ENCODE data around the gene CRYZ. TPM values are rescaled to one million over a fixed set of nuclear protein-coding genes. Genes with fewer than 3 reads are reported as not detected.
A peak's percentile ranks its signal among the peaks of the same experiment; 100 is the strongest.

The CRYZ gene
- total and polyA plus RNA-seq, 10 of the 15 experiments (the other 5 are each of a cell fraction or from before 2014, with no cell fraction given) = 53.4 to 194 (median 79.8) TPM

GRCh38 chr1:74714429-74715235 lies 18.2 kb downstream of the CRYZ start (continued):
- TF ChIP-seq TAF1 (IDR thresholded peaks at IDR 0.05; ENCODE audit: borderline replicate concordance, low read depth, low read length) (no peak), SMARCA5 (IDR thresholded peaks at IDR 0.05) (no peak), BCLAF1 (IDR thresholded peaks at IDR 0.05) (no peak), FOXK2 (IDR thresholded peaks at IDR 0.05) (no peak), MTA2 (IDR thresholded peaks at IDR 0.05; ENCODE audit: low read depth) (peak; percentile 29; the same call in 1 of the 2 replicates), ZBTB11 (CRISPR knock-in tag; IDR thresholded peaks at IDR 0.05) (no peak), GATAD2B (conservative IDR thresholded peaks at IDR 0.05; ENCODE audit: low read depth) (no peak), USF1 (IDR thresholded peaks at IDR 0.05; ENCODE audit: borderline replicate concordance, extremely low read length, insufficient read depth, low read depth, low read length) (no peak), KAT2A (conservative IDR thresholded peaks at IDR 0.05; ENCODE audit: control insufficient read depth, low read depth, low read length) (no peak), RUNX3 (IDR thresholded peaks at IDR 0.05; ENCODE audit: low read length) (peak; percentile 57), E2F4 (IDR thresholded peaks at IDR 0.05; ENCODE audit: low read depth, low read length) (no peak), LARP7 (IDR thresholded peaks at IDR 0.05) (no peak), ZBED1 (IDR thresholded peaks at IDR 0.05; ENCODE audit: borderline replicate concordance) (no peak), PRDM15 (CRISPR knock-in tag; IDR thresholded peaks at IDR 0.05) (no peak), POU2F2 (IDR thresholded peaks at IDR 0.05; ENCODE audit: borderline replicate concordance, low read depth, low read length) (no peak), ZNF207 (IDR thresholded peaks at IDR 0.05; ENCODE audit: borderline replicate concordance) (no peak), TBL1XR1 (IDR thresholded peaks at IDR 0.05; ENCODE audit: low read depth, low read length) (no peak), IKZF1 (conservative IDR thresholded peaks at IDR 0.05) (no peak)

Data from GM12878 (cell line).